Superior temporal gyrus (tissue), 1 donor: ENCODE data around the gene LDB2.

Experiments used
- DNase-seq: peaks from one replicate; pipeline ENCODE4 v3.0.0-alpha.2; 2016; ENCODE audit errors: extremely low spot score

The LDB2 gene

DNA sequence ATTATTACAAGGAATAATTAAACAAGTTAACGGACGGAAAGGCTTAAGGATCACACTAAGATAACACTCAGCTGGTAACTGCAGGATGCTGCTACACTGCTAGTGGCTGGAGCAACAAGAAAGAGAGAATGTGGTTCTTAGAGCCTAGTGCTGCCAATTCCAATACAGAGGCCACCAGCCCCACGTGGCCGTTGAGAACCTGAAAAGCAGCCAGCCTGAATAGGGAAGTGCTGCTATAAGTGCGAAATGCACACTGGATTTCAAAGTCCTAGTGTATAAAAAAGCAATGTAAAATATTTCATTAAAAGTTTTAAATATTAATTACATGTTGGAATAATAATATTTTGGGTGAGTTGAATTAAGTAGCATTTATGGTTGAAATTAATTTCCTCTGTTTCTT lies 414.9 kb downstream of the LDB2 start:
- DNase-seq = no peak

DNA sequence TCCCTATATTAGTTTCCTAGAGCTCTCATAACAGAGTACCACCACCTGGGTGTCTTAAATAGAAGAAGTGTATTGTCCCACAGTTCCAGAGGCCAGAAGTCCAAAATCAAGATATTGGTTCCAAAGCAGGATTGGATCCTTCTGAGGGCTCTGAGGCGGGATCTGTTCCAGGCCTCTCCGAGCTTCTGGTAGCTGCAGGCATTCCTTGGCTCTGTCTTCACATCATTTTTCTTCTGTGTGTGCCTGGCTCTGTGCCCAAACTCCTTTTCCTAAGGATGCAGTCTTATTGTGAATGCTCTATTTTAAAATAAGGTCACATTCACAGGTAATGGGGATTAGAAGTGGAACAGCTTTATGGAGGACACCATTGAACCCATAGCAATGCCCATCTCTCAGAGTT lies 418.4 kb downstream of the LDB2 start:
- DNase-seq = no peak

DNA sequence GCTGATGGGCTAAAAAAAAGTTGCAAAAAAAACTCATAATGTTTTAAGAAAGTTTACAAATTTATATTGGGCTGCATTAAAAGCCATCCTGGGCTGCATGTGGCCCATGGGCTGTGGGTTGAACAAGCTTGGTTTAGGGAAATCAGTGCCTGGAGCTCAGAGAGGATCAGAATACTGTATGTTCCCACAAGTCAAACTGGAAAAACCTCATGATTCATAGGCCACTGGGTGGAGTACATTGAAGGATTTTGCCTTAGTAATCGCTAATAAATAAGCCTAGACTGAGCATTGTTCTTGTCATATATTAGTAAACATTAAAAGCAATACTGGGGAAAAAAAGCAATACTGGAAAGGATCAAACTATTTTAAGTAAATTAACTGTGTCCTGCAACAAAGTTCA lies 425.9 kb downstream of the LDB2 start:
- DNase-seq = no peak

DNA sequence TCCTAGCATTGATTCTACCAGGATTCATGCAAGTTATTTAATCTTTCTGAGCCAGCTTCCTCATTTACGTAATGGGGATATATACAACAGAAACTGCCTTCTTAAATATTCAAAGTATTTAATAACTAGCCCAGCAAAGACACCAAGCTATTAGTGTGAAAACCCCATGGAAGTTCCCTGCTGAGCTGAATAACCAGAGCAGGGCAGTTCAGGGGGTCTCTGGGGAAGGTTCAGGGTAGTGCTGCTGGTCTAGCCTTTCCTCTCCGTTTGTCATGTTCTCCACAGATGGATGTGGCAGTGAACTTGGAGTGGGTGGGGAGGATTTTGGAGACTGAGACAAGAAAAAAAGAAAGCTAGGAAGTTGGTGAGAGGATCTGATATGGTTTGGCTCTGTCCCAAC lies 431.4 kb downstream of the LDB2 start:
- no peak for DNase-seq

DNA sequence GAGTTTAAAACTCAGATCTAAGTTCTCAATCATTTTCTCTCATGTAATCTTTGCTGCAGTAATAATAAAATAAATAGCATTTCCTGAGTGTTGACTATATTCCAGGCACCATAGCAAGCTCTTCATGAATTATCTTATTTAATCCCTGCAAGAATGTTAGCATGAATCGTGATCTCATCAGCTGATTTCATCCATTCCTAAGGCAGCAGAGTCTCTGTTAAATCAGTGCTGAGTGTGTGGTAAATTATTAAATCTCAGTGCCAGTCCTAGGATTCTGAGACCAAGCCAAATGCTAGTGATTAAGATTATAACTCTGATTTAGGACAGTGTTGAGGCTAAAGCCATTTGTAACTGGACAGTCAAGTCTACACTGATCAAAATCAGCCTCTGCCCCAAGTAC lies 431.9 kb downstream of the LDB2 start:
- no peak for DNase-seq

DNA sequence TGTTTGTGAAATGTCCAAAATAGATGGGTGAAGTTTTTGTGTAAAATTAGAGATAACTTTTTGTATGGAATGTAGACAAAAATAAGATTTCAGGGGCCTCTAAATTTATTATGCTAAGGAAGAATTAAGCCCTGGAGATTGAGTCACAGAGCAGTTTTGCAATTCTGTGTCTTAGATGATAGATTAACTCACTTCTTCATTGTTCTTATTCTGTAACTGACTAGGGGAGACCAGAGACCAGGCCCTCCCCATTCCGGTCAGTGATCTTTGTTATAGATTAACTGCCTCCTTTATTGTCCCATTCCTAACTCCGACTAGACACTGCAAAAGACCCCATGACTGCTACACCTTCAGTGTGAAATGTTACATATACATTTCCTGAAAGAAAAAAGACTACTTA lies 433.8 kb downstream of the LDB2 start:
- DNase-seq = no peak

DNA sequence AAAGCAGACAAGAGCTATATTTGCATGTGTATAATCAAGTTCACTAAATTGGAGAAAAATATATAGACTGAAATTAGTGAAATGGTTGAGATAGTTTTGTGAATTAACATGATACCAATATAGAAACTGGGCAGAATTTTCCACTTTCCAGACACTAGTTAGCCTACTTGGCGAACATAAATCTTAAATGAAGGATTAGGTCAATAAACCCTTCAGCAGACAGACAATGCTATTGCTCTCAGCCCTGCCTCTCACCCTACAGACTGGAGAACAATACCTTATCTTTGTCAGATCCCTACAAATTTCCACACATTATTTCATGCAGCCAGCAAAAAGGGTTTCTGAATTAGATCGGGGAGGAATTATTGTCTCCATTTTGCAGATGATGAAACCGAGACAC lies 435.8 kb downstream of the LDB2 start:
- DNase-seq = no peak

DNA sequence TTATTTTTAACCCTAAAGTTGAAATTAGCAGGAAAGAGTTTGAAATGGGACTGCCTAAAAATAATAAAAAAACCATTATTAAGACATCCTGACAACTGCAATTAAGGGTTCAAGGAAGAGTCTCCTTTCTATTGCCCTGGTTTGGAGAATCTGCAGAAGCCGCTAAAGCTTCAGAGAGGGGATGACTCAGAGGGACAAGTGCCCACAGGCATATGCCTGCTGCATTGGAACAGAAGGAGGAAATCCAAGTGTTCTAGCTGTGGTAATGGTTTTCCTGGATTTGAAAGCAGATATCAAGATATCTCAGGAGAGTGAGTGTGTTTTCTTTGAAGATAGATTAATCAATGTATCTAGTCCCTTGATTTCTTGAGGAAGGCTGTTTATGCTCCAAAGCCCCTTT lies 437.1 kb downstream of the LDB2 start:
- peak; percentile 25 for DNase-seq

DNA sequence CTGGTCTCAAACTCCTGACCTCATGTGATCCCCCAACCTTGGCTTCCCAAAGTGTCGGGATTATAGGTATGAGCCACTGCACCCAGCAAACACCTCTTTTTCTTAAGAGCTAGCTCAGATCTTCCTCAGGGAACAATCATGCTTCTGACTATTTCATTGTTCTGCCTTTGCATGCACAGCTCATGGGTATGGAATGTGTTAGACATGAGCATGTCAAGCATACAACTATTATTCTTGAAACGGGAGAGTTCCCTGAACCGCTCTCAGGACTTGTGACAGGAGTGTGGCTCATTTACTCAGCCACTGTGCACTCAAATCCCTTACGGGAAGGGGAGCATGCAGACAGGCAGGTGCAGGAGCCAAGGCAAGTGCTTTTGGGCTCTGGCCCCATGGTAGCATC lies 440.5 kb downstream of the LDB2 start:
- no peak for DNase-seq
